Transverse colon (tissue), 3 donors: ENCODE data around the gene STAT5A.

Experiments used
- CTCF ChIP-seq, 5 experiments: fragments of 200-600 bp in 3 of 5; fragments of 450-650 bp in 2 of 5; sonication (generic) in 3 of 5; IDR thresholded peaks; 1 replicate in 2 of 5; 2 replicates in 3 of 5; pipeline ENCODE4 v1.5.1; 2016 to 2017; ENCODE audit warnings: antibody characterized with exemption in 5 of 5, inconsistent platforms in 3 of 5, mild to moderate bottlenecking in 2 of 5, moderate library complexity in 1 of 5
- EP300 ChIP-seq: sonication (generic); formaldehyde crosslinking; IDR thresholded peaks from one replicate; pipeline ENCODE4 v1.6.1; 2017; ENCODE audit warnings: antibody characterized with exemption, low read depth
- POLR2A ChIP-seq: fragments of 450-650 bp; IDR thresholded peaks from one replicate; pipeline ENCODE4 v1.6.1; 2016; ENCODE audit warnings: antibody characterized with exemption, mild to moderate bottlenecking, moderate library complexity

GRCh38 chr17:42277342-42277712 lies 11.0 kb upstream of the STAT5A start:
- TF ChIP-seq CTCF (IDR thresholded peaks at IDR 0.05) (no peak), POLR2A (no peak), EP300 (no peak)
